PC-9 (cell line): ENCODE results near the gene ERVFRD-1. TPM values are rescaled to one million over a fixed set of nuclear protein-coding genes. Genes with fewer than 3 reads are reported as not detected.

ENCODE experiments used
- Bru-seq: library from RNA; stranded (reverse); fragments of 400-500 nt; gene quantifications from one replicate; lab custom pipeline; 2021; lab: Mats Ljungman, UMichigan
- BruChase-seq, 2 experiments: library from RNA; stranded (reverse); fragments of 400-500 nt; gene quantifications; one replicate each; lab custom pipeline; 2021; lab: Mats Ljungman, UMichigan
- BruUV-seq: library from RNA; stranded (reverse); fragments of 400-500 nt; replicated peaks from 2 replicates; lab custom pipeline; 2021; lab: Mats Ljungman, UMichigan
- CTCF ChIA-PET: fragments of 300-600 bp; sonication (Branson Sonifier 250); formaldehyde crosslinking; loops from one replicate; lab custom pipeline; 2022; ENCODE audit warnings: antibody characterized with exemption; lab: Charles Lee
- POLR2A ChIA-PET: fragments of 300-600 bp; sonication (Branson Sonifier 250); formaldehyde crosslinking; loops from one replicate; lab custom pipeline; 2022; ENCODE audit warnings: antibody characterized with exemption; ENCODE audit not compliant: unreplicated experiment; lab: Charles Lee
- DNase-seq, 2 experiments: peaks; one replicate each; pipeline versions ENCODE4 v3.0.0 to v3.0.0-alpha.2; 2015 to 2022; ENCODE audit warnings: mixed read lengths in 1 of 2
- H2AFZ ChIP-seq: fragments of 200-600 bp; sonication (generic); 2 replicates; pipeline ENCODE4 v1.8.1; 2017; ENCODE audit warnings: antibody characterized with exemption
- H3F3A ChIP-seq: fragments of 200-600 bp; sonication (generic); 2 replicates; pipeline ENCODE4 v1.8.1; 2017; ENCODE audit warnings: antibody characterized with exemption, mild to moderate bottlenecking, low read depth; ENCODE audit not compliant: insufficient read depth
- H3K27ac ChIP-seq: fragments of 200-600 bp; sonication (generic); 2 replicates; pipeline ENCODE4 v1.6.1; 2016; ENCODE audit warnings: mixed run types
- H3K27me3 ChIP-seq: fragments of 200-600 bp; sonication (generic); 2 replicates; pipeline ENCODE4 v1.6.1; 2016; ENCODE audit warnings: low read depth, mixed run types; ENCODE audit not compliant: insufficient read depth
- H3K36me3 ChIP-seq: fragments of 200-600 bp; sonication (generic); 2 replicates; pipeline ENCODE4 v1.6.1; 2016; ENCODE audit warnings: low read depth, mixed run types
- H3K4me1 ChIP-seq: fragments of 200-600 bp; sonication (generic); replicated peaks from 2 replicates; pipeline ENCODE4 v1.6.1; 2016; ENCODE audit warnings: mixed run types; ENCODE audit not compliant: insufficient read depth
- H3K4me2 ChIP-seq: fragments of 200-600 bp; sonication (generic); 2 replicates; pipeline ENCODE4 v1.6.1; 2017; ENCODE audit warnings: mixed run types
- H3K4me3 ChIP-seq: fragments of 200-600 bp; sonication (generic); 2 replicates; pipeline ENCODE4 v1.6.1; 2016; ENCODE audit warnings: mixed run types
- H3K79me2 ChIP-seq: fragments of 200-600 bp; sonication (generic); 2 replicates; pipeline ENCODE4 v1.6.1; 2017; ENCODE audit warnings: low read depth, mixed run types
- H3K9me2 ChIP-seq: fragments of 200-600 bp; sonication (generic); 2 replicates; pipeline ENCODE4 v1.8.1; 2017; ENCODE audit warnings: mild to moderate bottlenecking; ENCODE audit not compliant: insufficient read depth
- H3K9me3 ChIP-seq: fragments of 200-600 bp; sonication (generic); 2 replicates; pipeline ENCODE4 v1.8.1; 2016; ENCODE audit warnings: low read depth; ENCODE audit not compliant: insufficient read depth
- H4K20me1 ChIP-seq: fragments of 200-600 bp; sonication (generic); 2 replicates; pipeline ENCODE4 v1.8.1; 2017; ENCODE audit not compliant: insufficient read depth
- EZH2 ChIP-seq: fragments of 200-600 bp; sonication (generic); IDR thresholded peaks from 2 replicates; pipeline ENCODE4 v1.8.0; 2017; ENCODE audit warnings: antibody characterized with exemption, low read depth
- intact Hi-C: fragments of 100-400 bp; cut with micrococcal nuclease; formaldehyde crosslinking; loops from one replicate; pipeline ENCODE4 v1.10.0; 2022; ENCODE audit not compliant: unreplicated experiment
- long read RNA-seq: library from polyadenylated mRNA; stranded (forward); transcript quantifications from one replicate; pipeline ENCODE4 v2.0.0, GENCODE V29; 2022
- total RNA-seq: library from RNA; stranded (reverse); gene quantifications from 2 replicates; pipeline ENCODE4 v1.2.3, GENCODE V29; 2021
- TF ChIP-seq, protein P1 (sequence below): fragments of 200-600 bp; sonication (generic); conservative IDR thresholded peaks from 2 replicates; pipeline ENCODE4 v1.6.1; 2017; ENCODE audit warnings: mixed run types, antibody characterized with exemption, mild to moderate bottlenecking, moderate library complexity

Gene ERVFRD-1
- total RNA-seq (not detected in 2 replicates), Bru-seq, nascent RNA (not detected), BruChase-seq, experiment 1, labeled RNA remaining after a 2-hour chase (percentile 7 among the genes with signal in this experiment), BruChase-seq, experiment 2, labeled RNA remaining after a 6-hour chase (not detected)
- long read RNA-seq: 0 reads

DNA sequence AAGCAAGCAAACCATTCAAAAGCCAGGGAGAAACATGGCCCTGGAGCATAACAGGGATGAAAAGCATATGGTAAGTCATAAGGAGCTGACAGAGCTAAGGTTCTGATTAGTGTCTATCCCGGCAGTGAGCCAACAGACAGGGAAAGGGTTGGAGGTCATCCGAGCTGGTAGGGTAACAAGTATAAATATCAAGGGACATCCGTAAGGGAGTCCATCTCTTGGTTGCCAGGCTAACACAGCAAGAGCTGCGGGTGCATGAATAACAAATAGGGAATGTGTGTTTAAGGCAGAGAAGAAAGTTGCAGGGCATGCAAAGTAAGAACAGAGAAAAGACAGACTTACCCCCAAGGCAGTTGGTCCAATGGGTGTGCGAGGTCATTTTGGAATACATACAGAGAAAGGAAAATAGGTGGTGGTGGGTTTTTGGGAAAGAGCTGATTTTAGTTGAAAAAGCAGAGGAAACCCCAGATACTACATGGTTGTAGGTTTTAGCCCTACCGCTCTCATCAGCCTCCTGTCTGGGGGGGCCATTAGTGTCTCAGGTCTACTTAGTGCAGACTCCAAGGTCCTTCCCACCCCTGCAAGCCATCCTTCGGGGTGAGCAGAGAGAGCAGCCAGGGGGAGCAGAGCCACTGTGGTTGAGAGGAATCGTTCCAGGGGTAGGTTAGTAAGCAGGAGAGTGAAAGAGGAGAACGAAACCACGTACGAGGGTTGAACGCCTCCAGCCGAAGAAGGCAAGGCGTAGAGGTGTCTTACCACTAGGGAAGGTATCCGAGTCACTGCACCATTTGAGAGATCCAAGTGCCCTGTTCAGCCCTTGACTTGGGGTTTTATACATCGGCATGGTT lies at the start of gene ERVFRD-1:
Gene ERVFRD-1 (minus strand): TSS at position 805 of the 848 bp plus-strand sequence. CDS start 6,415 bp downstream, outside the sequence.
- Histone ChIP-seq H4K20me1 (no peaks in the 10 kb centered on the region), H3K4me1 (peaks cover 2% of the 10 kb centered on the region; the same call in 1 of the 2 replicates), H3K4me3 (no peak within 1 kb of the TSS), H3K27me3 (no peaks in the 10 kb centered on the region), H3K79me2 (peaks cover 51% of the 10 kb centered on the region), H3K9me2 (no peaks in the 10 kb centered on the region), H3F3A (no peaks in the 10 kb centered on the region), H3K9me3 (no peaks in the 10 kb centered on the region), H3K27ac (no peak within 1 kb of the TSS), H3K36me3 (no peaks in the 10 kb centered on the region), H2AFZ (no peak within 1 kb of the TSS), H3K4me2 (no peak within 1 kb of the TSS)
- ChIA-PET CTCF (no interaction called here), POLR2A (no interaction called here)
- no TSS peak for BruUV-seq
- DNase-seq: no peak
- intact Hi-C loops: no loop called here
- TF ChIP-seq, protein P1, sequence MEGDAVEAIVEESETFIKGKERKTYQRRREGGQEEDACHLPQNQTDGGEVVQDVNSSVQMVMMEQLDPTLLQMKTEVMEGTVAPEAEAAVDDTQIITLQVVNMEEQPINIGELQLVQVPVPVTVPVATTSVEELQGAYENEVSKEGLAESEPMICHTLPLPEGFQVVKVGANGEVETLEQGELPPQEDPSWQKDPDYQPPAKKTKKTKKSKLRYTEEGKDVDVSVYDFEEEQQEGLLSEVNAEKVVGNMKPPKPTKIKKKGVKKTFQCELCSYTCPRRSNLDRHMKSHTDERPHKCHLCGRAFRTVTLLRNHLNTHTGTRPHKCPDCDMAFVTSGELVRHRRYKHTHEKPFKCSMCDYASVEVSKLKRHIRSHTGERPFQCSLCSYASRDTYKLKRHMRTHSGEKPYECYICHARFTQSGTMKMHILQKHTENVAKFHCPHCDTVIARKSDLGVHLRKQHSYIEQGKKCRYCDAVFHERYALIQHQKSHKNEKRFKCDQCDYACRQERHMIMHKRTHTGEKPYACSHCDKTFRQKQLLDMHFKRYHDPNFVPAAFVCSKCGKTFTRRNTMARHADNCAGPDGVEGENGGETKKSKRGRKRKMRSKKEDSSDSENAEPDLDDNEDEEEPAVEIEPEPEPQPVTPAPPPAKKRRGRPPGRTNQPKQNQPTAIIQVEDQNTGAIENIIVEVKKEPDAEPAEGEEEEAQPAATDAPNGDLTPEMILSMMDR: no peak
- TF ChIP-seq EZH2: no peak

DNA sequence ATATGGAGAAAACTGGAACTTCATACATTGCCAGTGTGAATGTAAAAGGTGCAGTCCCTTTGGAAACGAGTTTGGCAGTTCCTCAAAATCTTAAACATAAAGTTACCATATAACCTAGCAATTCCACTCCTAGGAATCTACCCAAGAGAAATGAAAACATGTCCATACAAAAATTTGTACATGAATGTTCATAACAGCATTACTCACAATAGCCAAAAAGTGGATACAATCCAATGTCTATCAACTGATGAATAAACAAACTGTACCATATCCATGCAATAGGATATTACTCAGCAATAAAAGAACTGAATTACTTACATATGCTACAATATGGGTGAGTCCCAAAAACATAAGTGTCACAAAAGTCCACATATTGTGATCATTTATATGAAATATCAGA lies 48.7 kb upstream of the ERVFRD-1 start:
- Histone ChIP-seq H3K4me1 (no peaks in the 10 kb centered on the region), H3K27me3 (no peaks in the 10 kb centered on the region), H3K4me3 (no peak overlapping the region), H3K36me3 (no peaks in the 10 kb centered on the region), H3K9me3 (no peaks in the 10 kb centered on the region), H3K27ac (no peak overlapping the region), H2AFZ (no peak overlapping the region), H3K9me2 (no peaks in the 10 kb centered on the region), H4K20me1 (no peaks in the 10 kb centered on the region), H3K4me2 (no peak overlapping the region), H3K79me2 (no peaks in the 10 kb centered on the region), H3F3A (no peaks in the 10 kb centered on the region)
- POLR2A ChIA-PET: no interaction called here
- no peak for DNase-seq
- intact Hi-C loops: no loop called here
- CTCF ChIA-PET: no interaction called here
- no peak for TF ChIP-seq EZH2
- no TSS peak for BruUV-seq

DNA sequence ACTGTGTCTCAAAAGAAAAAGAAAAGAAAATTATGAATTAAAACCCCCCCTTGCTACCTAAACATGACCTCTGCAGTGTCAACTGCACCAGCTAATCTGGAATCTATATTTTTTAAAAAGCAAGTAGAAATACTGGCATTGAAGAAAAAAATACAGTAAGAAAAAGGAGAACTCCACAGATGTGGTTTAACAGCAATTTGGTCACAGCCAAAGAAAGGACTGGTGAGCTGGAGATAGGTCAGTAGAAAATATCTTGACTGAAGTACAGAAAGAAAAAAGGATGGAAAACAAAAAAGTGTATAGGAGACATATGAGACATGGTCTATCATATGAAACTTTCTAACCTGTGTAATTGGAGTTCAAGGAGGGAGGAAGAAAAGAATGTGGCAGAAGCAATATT lies 44.1 kb upstream of the ERVFRD-1 start:
- no peaks in the 10 kb centered on the region for H3K9me2 ChIP-seq
- TF ChIP-seq, protein P1: no peak
- TF ChIP-seq EZH2: no peak
- H3K4me1 ChIP-seq: no peaks in the 10 kb centered on the region
- H4K20me1 ChIP-seq: no peaks in the 10 kb centered on the region
- H3K4me3 ChIP-seq: no peak overlapping the region
- BruUV-seq: no TSS peak
- no peaks in the 10 kb centered on the region for H3K36me3 ChIP-seq
- H3F3A ChIP-seq: no peaks in the 10 kb centered on the region
- H2AFZ ChIP-seq: no peak overlapping the region
- H3K4me2 ChIP-seq: no peak overlapping the region
- POLR2A ChIA-PET: interaction anchor here (0.7 kb wide), 1 partner anchor 590 kb away, joined by 6 read pairs; no protein-coding TSS in a partner anchor
- no peak for DNase-seq
- no peaks in the 10 kb centered on the region for H3K9me3 ChIP-seq
- H3K79me2 ChIP-seq: no peaks in the 10 kb centered on the region
- intact Hi-C loops: no loop called here
- no peak overlapping the region for H3K27ac ChIP-seq
- no peaks in the 10 kb centered on the region for H3K27me3 ChIP-seq
- CTCF ChIA-PET: no interaction called here
